Fibroblast of skin of abdomen (primary cell): ENCODE measurements around the gene PARVA.
A peak's percentile ranks its signal among the peaks of the same experiment; 100 is the strongest.

Experiments used
- DNase-seq: peaks from one replicate; pipeline ENCODE4 v3.0.0-alpha.2; 2013

Gene PARVA

GRCh38 chr11:12433571-12434324, 56.4 kb downstream of the PARVA start:
- peak; percentile 98 for DNase-seq

GRCh38 chr11:12434325-12434654, 56.9 kb downstream of the PARVA start:
- no peak for DNase-seq

DNA sequence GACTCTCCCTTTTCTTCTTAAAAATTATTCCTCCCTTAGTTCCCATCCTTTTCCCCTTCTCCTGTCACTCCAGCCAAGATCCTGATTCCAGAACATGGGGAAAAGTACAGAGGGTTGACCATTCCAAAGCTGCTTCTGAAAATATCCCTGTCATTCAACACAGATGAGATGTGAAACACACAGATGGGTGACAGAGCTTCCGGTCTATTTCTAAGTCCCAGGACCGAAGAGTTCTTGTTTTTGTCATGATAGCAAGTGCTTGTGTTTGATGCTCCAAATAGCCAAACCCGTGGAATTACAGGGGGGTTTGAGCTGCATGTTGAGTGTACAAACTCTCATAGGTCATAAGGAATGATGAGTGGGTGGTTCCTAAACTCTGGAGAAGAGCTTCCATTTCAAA, 57.9 kb downstream of the PARVA start:
- DNase-seq = no peak

DNA sequence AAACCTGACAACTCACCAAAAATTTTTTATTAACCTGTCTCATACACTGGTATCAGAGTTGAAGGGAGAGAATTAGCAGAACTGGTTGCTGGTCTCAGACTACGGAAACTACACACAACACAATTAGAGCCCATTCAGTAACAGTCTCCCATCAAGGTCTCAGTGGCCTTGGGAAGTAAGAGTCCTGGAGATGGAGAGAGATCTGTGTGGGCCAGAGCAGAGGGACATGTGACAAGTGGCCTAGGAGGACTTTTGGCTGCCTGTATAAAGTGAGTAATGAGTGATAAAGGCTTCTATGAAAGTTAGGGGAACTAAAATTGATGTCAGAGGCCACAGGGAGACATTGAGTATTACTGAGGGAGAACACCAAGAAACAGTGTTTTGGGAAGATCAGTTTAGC, 58.9 kb downstream of the PARVA start:
- DNase-seq = no peak

DNA sequence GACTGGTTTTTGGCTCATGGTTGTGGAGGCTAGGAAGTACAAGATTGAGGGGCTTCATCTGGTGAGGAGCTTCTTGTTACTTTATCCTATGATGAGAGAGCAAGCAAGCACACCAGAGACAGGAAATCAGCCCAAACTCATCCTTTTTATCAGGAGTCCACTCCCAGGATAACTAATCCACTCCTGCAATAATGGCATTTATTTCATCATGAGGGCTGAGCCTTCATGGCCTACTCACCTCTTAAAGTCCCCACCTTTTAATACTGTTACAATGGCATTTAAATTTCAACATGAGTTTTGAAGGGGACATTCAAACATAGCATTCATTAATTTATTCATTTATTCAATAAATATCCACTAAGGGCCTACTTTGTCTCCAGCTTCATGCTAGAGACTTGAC, 60.9 kb downstream of the PARVA start:
- DNase-seq = no peak

- DNase-seq = no peak
Measured at GRCh38 chr11:12439615-12440014, 62.2 kb downstream of the PARVA start.

DNA sequence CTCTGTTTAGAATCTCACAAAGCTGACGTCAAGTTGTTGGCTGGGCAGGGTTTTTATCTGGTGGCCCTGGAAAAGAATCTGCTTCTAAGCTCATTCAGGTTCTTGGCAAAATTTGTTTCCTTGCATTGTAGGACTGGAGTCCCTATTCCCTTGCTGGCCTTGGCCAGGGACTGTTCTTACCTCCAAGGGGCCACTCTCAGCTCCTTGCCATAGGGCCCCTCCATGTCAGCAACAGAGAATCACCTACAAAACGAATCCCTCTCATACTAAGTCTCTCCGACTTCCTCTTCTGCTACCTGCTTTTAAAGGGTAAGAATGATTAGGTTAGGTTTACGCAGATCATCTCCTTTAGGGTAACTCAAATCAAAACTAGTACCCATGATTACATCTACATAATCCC, 63.2 kb downstream of the PARVA start:
- DNase-seq = no peak

GRCh38 chr11:12441231-12441861, 64.0 kb downstream of the PARVA start:
- peak; percentile 85 for DNase-seq

- no peak for DNase-seq
Measured at GRCh38 chr11:12444601-12445000, 67.2 kb downstream of the PARVA start.

DNA sequence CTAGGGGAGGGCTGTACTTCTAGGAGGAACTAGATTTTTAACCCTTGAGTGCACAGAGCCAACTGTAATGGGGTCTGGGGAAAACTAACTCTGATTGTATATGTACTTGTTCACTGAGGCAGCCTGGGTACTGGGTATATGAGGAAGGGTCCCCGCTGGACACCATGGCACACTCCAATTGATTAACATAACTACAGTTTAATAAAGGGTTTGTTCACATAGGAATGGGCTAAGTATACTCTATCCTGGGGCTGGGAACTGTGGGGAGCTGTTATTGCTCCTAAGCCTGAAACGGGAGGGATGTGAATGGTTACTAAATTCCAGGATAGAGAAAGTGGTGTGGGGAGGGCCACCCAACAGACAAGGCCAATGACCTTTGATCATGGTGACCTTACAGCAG, 67.6 kb downstream of the PARVA start:
- no peak for DNase-seq

GRCh38 chr11:12446863-12447262, 69.5 kb downstream of the PARVA start:
- no peak for DNase-seq

GRCh38 chr11:12448131-12448939, 71.0 kb downstream of the PARVA start:
- DNase-seq = peak; percentile 40

GRCh38 chr11:12449961-12450715, 72.8 kb downstream of the PARVA start:
- DNase-seq = peak; percentile 81

DNA sequence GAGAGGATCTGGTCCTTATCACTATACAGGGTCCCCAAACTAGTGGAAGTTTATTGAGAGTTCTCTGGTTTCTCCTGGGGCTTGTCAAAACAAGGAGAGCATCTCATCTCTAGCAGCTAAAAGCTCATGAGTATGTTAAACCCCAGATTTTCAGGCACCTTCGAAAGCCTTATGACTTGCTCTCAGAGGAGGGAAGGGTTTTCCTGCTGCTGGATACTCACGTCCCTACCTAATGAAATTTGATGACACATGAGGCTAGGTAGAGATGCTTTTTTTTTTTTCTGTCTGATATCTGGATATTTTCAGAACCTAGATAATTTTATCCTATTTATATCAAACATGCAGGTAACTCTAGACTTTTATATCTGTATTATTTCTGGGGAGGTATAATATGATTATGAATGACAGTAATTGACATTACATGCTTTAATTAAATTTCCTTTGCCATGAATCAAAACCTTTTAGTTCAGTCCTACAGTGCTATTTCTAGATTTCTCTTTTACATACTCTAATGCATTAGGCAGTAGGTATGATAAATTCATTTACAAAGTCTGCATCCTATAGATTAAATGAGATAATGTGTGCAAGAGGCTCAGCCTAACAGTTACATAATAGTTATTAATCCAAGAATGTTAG, 73.9 kb downstream of the PARVA start:
- no peak for DNase-seq

DNA sequence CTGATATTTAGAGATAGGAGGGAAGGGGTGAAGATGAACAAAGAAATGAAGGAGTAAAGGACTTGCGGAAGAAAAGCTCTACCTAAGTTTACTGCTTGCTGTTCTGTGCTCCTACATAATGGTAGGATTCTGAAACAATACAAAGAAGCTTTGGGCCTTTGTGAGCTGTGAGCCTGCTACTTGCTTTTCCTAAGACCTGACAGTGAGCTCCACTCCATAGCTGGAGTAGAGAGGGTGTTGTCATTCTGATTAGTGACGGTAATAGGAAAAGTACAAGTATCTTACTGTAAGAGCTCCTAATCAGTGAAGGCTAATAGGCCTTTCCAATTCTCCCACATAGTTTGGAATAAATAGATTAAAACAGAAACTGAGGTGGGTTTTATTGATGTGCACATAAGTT, 75.9 kb downstream of the PARVA start:
- DNase-seq = no peak

GRCh38 chr11:12454782-12455181, 77.4 kb downstream of the PARVA start:
- peak; percentile 65 for DNase-seq

- peak; percentile 68 for DNase-seq
Measured at GRCh38 chr11:12455938-12456337, 78.6 kb downstream of the PARVA start.

GRCh38 chr11:12456651-12457579, 79.5 kb downstream of the PARVA start:
- DNase-seq = peak; percentile 68

GRCh38 chr11:12458042-12458441, 80.7 kb downstream of the PARVA start:
- DNase-seq = no peak

DNA sequence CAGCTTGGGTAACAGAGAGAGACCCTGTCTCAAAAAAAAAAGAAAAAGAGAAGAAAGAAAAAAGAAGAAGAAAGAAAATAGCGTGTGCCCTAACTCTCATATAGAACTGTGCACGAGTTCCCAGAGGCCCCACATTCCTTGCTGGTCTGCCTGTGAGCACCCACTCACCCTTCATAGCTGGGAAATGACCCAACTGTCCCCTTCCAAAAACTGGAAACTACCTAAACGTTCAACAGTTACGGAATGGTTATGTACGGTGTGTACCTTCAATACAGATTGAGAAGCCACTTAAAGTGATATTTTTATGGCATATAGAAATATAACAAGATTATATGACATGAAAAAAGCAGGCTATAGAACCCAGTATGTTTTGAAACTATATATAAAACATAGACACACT, 82.0 kb downstream of the PARVA start:
- DNase-seq = no peak

DNA sequence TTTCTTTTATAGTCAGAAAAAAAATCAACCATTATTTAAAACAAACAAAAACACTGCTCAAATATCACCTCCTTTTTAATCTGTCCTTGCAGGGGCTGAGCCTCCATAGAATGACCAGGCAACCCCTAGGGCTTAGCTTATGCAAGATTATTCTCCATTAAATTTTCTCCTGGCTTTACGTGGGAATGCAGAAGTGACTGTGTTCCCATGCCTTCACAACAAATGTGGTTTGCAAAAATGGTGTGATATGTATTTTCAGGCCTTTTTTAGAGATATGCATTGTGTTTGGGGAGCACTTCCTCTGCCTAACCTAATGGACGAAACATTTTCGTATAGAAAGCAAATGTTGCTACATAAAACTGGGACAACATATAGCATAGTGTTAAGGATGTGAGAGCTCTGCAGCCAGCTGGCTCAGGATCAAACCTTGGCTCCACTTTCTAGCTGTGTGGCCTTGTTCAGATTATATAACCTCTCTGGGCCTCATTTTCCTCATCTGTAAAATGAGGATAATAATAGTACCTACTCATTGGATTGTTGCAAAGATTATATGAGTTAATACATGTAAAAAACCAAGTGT, 82.6 kb downstream of the PARVA start:
- DNase-seq = no peak
